GM21737 (cell line): ENCODE results near the gene PGBD5.

Experiments
- ATAC-seq: cut with Tn5 transposase; IDR thresholded peaks from one replicate; pipeline ENCODE4 v1.9.1; 2021; ENCODE audit warnings: mild to moderate bottlenecking, moderate library complexity; ENCODE audit not compliant: unreplicated experiment

PGBD5 gene

GRCh38 chr1:230377851-230378250 is 48.3 kb downstream of the PGBD5 start:
- ATAC-seq, result no peak

DNA sequence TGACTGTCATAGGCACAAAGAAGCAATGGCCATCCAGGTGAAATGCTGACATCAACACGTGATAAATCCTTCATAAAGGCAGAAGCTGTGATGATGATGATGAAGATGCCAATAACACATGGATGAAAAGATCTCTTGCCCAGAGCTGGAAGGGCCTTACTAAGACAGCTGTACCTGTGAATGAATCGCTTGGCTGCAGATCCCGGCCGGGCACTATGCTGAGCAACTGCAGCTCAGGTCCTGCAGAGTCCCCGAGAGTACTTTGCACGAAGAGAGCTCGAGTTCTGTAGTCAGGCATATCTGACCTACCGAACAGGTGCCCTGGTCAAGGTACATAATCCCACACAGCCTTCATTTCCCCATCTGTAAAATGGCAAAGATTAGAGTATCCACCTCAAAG is 48.8 kb downstream of the PGBD5 start:
- ATAC-seq, result no peak

GRCh38 chr1:230376296-230376695 is 49.8 kb downstream of the PGBD5 start:
- ATAC-seq, result no peak

- ATAC-seq, result no peak
Measured at GRCh38 chr1:230375780-230376179, 50.4 kb downstream of the PGBD5 start.

- ATAC-seq, result no peak
Measured at GRCh38 chr1:230375147-230375546, 51.0 kb downstream of the PGBD5 start.

DNA sequence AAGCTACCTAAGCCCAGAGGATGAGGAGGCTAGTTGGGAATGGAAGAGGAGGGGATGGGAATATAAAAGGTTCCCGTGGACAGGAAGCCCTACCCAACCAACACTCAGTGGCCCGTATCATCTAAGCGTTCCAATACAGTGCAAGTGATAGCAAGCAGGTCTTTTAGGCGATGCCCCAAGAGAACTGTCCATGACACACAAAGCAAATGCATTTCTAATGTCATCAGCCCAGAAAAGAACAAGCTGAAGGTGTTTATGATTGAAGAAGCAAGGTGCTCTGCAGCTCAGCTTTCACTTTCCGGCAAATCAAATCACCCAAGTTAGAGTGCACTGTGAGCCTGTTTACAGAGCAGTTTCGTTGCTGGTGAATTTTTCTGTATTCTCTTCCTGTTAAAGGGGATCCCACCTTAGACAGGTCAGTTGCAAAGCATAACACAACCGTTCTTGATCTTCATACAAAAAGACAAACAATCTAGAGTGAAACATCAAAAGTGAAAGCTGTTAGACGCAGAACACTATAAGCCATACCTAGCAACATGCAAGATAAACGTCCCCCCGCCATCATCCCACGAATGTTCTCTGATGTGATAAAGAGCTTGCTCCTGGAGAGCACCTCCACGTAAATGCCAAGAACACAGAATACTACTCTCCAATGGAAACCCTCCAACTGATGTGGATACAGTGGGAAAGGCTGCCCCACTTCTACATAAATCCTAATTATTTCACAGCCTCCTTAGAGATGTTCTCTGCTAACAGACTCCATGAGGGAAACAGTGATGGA is 54.0 kb downstream of the PGBD5 start:
- ATAC-seq, result no peak

- no peak for ATAC-seq
Measured at GRCh38 chr1:230370109-230370508, 56.0 kb downstream of the PGBD5 start.

DNA sequence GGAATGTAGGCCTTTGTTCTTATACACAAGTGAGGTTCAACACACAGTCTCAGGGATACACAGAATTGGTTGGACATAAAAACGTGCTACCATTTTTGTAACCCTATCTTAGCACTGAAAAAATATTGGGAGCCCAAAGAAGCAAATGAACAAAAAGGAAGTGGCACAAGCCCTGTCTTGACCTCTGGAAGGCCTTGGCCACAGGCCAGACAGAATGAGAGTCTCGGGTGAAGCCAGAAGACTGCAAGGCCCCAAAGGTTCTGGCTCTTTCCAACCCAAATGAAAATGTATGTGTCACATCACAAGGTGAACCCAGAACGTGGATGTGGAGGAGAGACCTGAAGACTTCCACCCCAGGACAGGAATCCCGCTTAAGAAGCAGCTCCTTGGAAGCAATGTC is 57.3 kb downstream of the PGBD5 start:
- no peak for ATAC-seq

- no peak for ATAC-seq
Measured at GRCh38 chr1:230368363-230368762, 57.8 kb downstream of the PGBD5 start.

- no peak for ATAC-seq
Measured at GRCh38 chr1:230366504-230366915, 59.6 kb downstream of the PGBD5 start.

GRCh38 chr1:230365723-230366307 is 60.3 kb downstream of the PGBD5 start:
- no peak for ATAC-seq

GRCh38 chr1:230362949-230363348 is 63.2 kb downstream of the PGBD5 start:
- no peak for ATAC-seq

GRCh38 chr1:230361941-230362340 is 64.2 kb downstream of the PGBD5 start:
- no peak for ATAC-seq

DNA sequence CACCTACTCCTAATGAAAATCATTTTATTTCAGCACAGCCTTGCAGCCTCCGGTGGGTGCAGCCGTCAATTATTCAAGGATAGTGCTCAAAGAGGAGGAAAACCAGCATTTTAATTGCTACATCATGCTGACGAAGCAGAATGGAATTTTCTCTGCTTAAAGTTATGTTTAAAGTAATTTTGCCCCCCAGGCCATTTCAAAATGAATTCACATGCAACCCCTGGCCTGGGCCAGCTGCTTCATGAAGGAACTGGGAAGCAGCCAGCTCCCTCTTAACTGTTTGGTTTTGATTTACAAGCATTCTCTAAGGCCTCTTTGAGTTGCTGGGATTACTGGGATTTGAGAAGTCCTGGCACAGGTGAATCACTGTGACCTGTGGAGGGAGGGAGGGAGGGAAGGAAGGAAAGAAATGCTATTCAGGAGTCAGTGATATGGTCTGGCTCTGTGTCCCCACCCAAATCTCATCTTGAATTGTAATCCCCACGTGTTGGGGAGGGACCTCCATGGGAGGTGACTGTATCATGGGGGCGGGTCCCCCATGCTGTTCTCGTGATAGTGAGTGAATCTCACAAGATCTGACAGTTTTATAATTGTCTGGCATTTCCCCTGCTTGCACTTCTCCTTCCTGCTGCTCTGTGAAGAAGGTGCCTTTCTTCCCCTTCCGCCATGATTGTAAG is 66.0 kb downstream of the PGBD5 start:
- ATAC-seq, result no peak

DNA sequence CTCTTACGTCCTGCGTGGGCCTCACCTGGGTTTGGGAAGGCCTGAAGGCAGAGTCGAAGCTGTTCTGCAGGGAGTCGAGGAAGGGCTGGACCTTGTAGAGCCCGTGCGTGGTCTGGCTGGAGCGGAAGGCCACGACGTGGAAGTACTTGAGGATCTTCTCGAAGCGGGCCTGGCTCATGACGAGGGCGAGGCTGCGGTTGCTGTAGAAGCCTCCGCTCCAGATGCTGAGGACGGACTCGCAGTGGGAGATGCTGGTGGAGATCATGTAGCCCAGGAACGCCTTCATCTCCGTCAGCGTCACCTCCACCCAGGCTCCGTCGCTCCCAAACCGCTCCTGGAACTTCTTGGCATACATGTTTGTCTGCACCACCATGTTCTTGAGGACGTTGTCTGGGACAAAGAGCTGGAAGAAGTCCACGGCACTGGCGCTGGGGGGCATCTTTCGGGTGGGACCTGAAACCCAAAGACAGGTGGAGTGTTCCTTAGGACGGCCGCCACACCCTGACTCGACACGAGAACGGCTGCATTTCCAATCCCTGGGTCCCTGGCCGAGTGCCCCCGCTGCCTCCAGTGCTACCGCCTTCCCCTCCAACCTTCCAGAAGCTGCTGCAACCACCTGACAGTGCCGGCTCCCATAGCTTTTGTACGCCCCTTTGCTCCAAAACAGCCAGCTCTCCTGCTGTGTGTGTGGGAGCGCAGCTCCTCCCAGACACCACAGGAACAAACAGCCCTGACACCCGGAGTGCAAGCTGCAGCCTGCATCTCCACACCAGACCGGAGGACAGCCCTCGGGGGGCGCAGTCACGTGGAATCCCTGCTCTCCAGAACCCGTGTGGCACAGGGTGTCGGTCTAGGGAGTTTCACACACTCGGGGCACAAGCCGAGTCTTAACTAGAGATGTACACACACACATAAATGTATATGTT is 69.0 kb downstream of the PGBD5 start:
- no peak for ATAC-seq

GRCh38 chr1:230356190-230356589 is 69.9 kb downstream of the PGBD5 start:
- ATAC-seq, result no peak

GRCh38 chr1:230355594-230355993 is 70.5 kb downstream of the PGBD5 start:
- ATAC-seq, result no peak

DNA sequence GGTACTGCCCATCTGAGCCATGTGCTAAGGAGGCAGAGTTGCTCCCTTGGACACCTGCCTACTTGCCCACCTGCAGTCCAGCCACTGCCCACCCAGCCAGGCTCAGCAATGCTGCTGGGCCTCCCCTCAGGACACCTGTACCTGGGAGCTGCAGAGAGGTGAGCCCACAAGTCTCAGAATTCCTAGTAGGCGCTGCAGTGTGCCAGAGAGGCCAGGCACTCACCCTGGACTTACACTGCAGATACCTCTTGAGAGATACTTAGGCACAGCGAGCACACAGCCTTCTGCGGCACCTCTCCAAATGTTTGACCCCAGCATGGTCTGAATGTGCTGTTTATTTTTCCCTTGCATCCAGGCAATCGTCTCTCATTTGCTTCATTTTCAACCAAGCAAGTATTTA is 71.0 kb downstream of the PGBD5 start:
- no peak for ATAC-seq

DNA sequence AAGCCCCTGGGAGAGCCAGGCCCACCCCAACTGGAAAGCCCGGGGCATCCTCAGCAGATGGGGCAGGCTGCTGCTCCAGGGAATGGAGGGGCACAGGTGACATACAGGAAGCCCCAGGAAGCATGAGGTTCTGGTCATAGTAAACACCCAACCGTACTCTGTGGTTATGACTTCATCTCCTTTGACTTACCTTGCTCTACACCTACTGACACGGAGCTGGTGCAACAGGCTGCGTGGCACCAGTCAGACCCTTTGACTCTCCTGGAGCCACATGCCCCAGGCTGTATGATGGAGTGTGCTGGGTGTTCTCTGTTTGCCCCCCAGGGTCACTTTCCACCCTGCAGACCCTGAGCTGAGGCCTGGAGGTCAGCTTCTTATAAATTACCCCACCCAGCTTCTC is 72.1 kb downstream of the PGBD5 start:
- no peak for ATAC-seq

GRCh38 chr1:230352537-230352936 is 73.6 kb downstream of the PGBD5 start:
- no peak for ATAC-seq

DNA sequence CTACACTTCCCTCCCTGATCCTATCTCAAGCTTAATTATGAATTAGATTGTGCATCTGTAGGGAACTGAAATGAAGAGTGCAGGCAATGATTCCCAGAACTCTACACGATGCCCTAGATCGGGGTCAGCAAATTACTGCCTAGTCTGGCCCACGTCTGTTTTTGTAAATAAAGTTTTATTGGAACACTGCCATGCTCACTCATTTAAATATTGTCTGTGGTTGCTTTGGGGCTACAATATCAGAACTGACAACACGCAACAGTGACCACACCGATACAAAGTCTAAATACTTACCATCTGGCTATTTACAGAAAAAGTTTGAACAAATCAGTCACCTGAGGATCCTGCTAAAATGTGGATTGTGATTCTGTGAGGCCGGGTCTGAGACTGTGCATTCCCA is 74.1 kb downstream of the PGBD5 start:
- ATAC-seq, result no peak
